ENCODE measurements around the gene CBARP.

GRCh38 chr19:1256646-1257474 lies 19.1 kb upstream of the CBARP start:
- TF ChIP-seq CTCF (conservative IDR thresholded peaks at IDR 0.05), result no peak
- no peak for TF ChIP-seq EZH2 (IDR thresholded peaks at IDR 0.05; ENCODE audit: low read depth)

All from PC-9 (cell line).